A549 (cell line): ENCODE measurements around the gene CCNE1.

Experiments
- MAFK ChIP-seq: fragments of 450-650 bp; IDR thresholded peaks from 2 replicates; pipeline ENCODE4 v1.6.1; 2014; ENCODE audit not compliant: partially characterized antibody
- RNF2 ChIP-seq: fragments of 200-600 bp; sonication (generic); IDR thresholded peaks from 2 replicates; pipeline ENCODE4 v1.6.1; 2016; ENCODE audit warnings: low read depth, mild to moderate bottlenecking, antibody characterized with exemption, moderate library complexity, borderline replicate concordance
- TF ChIP-seq, protein P1 (sequence below): fragments of >200 bp; sonication (Bioruptor Twin); formaldehyde crosslinking; IDR thresholded peaks from 3 replicates; pipeline ENCODE4 v1.5.1; 2016

DNA sequence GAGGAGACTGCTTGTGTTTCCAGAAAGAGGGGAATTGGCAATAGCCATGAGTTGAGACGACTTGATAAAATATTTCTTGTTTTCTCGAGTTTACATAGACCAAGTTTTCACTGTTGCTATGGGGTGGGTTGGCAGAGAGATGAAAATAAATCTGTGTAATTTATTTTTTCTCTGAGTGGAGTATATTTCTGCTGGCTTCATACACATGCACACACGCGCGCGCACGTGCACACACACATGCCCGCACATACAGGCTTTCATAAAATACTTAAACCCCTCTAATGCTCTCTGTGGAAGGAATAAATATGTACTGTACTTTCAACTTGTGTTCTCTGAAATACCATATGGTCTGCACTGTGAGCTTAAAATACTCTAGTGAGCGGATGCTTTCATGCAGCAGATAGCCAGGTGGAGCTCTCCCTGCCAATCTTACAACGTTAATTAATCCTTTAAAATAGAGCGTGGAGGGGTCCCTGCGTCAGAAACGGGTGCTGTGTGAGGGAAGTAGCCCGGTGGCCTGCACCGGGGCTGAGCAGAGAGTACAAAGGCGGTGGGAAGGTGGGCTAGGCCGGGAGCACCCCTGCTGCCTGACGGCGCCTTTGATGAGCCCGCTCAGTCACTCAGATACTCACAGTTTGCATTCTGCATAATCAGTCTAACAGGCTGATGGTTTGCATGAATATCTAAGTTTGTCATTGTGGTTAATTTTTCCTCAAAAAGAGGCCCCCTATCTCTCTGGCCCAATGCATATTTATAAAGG is 44.1 kb downstream of the CCNE1 start:
- TF ChIP-seq, protein P1, sequence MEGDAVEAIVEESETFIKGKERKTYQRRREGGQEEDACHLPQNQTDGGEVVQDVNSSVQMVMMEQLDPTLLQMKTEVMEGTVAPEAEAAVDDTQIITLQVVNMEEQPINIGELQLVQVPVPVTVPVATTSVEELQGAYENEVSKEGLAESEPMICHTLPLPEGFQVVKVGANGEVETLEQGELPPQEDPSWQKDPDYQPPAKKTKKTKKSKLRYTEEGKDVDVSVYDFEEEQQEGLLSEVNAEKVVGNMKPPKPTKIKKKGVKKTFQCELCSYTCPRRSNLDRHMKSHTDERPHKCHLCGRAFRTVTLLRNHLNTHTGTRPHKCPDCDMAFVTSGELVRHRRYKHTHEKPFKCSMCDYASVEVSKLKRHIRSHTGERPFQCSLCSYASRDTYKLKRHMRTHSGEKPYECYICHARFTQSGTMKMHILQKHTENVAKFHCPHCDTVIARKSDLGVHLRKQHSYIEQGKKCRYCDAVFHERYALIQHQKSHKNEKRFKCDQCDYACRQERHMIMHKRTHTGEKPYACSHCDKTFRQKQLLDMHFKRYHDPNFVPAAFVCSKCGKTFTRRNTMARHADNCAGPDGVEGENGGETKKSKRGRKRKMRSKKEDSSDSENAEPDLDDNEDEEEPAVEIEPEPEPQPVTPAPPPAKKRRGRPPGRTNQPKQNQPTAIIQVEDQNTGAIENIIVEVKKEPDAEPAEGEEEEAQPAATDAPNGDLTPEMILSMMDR: no peak
- TF ChIP-seq RNF2 (no peak), MAFK (no peak)
